GM18507 (cell line): ENCODE measurements around the gene MIB2.
"Not testable (repeated sequence)": the region's sequence is repeated elsewhere in the genome, so short reads cannot be mapped to it uniquely, and the experiment has no call there.

Experiments used
- DNase-seq: peaks from one replicate; pipeline ENCODE4 v3.0.0; 2011; ENCODE audit warnings: low read depth; ENCODE audit not compliant: insufficient read length; ENCODE audit errors: extremely low spot score
- FAIRE-seq: peaks from 2 replicates; lab custom pipeline; 2011; peaks lifted over from hg19 to GRCh38; lab: Jason Lieb, UNC

Gene MIB2

GRCh38 chr1:1638528-1638927 lies 23.2 kb downstream of the MIB2 start:
- not testable (repeated sequence) for FAIRE-seq, DNase-seq

GRCh38 chr1:1639368-1639767 lies 24.1 kb downstream of the MIB2 start:
- DNase-seq, FAIRE-seq: not testable (repeated sequence)

- FAIRE-seq, DNase-seq: not testable (repeated sequence)
Observed at GRCh38 chr1:1640081-1640480, 24.8 kb downstream of the MIB2 start.

GRCh38 chr1:1640711-1641461 lies 25.6 kb downstream of the MIB2 start:
- not testable (repeated sequence) for FAIRE-seq, DNase-seq

- not testable (repeated sequence) for DNase-seq, FAIRE-seq
Observed at GRCh38 chr1:1646326-1646725, 31.0 kb downstream of the MIB2 start.

GRCh38 chr1:1647567-1648241 lies 32.4 kb downstream of the MIB2 start:
- FAIRE-seq, DNase-seq: not testable (repeated sequence)

GRCh38 chr1:1648265-1648664 lies 33.0 kb downstream of the MIB2 start:
- FAIRE-seq, DNase-seq: not testable (repeated sequence)

- DNase-seq, result peak; percentile 85
- peak; percentile 99 for FAIRE-seq
Observed at GRCh38 chr1:1658583-1659549, 43.6 kb downstream of the MIB2 start, which contains the start of gene CDK11B. CDK11B (minus strand) TSS chr1:1659004; CDS start chr1:1657485, 1,519 bp downstream.

GRCh38 chr1:1662392-1662791 lies 47.1 kb downstream of the MIB2 start:
- FAIRE-seq, DNase-seq: not testable (repeated sequence)

- not testable (repeated sequence) for FAIRE-seq, DNase-seq
Observed at GRCh38 chr1:1662830-1663560, 47.7 kb downstream of the MIB2 start.

- FAIRE-seq, DNase-seq: not testable (repeated sequence)
Observed at GRCh38 chr1:1664318-1664717, 49.0 kb downstream of the MIB2 start.

GRCh38 chr1:1664941-1665814 lies 49.9 kb downstream of the MIB2 start:
- FAIRE-seq, result no peak
- no peak for DNase-seq

GRCh38 chr1:1665815-1666251 lies 50.5 kb downstream of the MIB2 start:
- DNase-seq (no peak), FAIRE-seq (no peak)

GRCh38 chr1:1666526-1666925 lies 51.2 kb downstream of the MIB2 start:
- DNase-seq (no peak), FAIRE-seq (no peak)

GRCh38 chr1:1669468-1670440 lies 54.5 kb downstream of the MIB2 start:
- FAIRE-seq (no peak), DNase-seq (no peak)

- FAIRE-seq (no peak), DNase-seq (no peak)
Observed at GRCh38 chr1:1670866-1671265, 55.6 kb downstream of the MIB2 start.
